MCF 10A (cell line): ENCODE measurements around the gene UTF1. TPM values are rescaled to one million over a fixed set of nuclear protein-coding genes. Genes with fewer than 3 reads are reported as not detected.

Source experiments
- BruUV-seq: library from RNA; stranded (reverse); fragments of 400-500 nt; replicated peaks from 2 replicates; lab custom pipeline; 2021; lab: Mats Ljungman, UMichigan
- CTCF ChIA-PET: fragments of 300-600 bp; sonication (Branson Sonifier 250); formaldehyde crosslinking; extraction: SDS; loops from one replicate; lab custom pipeline; 2021; ENCODE audit warnings: antibody characterized with exemption, inconsistent platforms; lab: Yijun Ruan, JAX
- POLR2A ChIA-PET: fragments of 300-600, 350-650 bp; sonication (Branson Sonifier 250); formaldehyde crosslinking; extraction: SDS; loops from one replicate; lab custom pipeline; 2020; ENCODE audit warnings: antibody characterized with exemption, inconsistent platforms; lab: Yijun Ruan, JAX
- DNase-seq: peaks from one replicate; pipeline ENCODE4 v3.0.0-alpha.2; 2018; ENCODE audit not compliant: unreplicated experiment
- H3K27ac Mint-ChIP-seq: one replicate; pipeline ENCODE4 v1.8.0; 2022; ENCODE audit warnings: mild to moderate bottlenecking, low read depth, mixed read lengths; ENCODE audit not compliant: unreplicated experiment
- H3K27me3 Mint-ChIP-seq: one replicate; pipeline ENCODE4 v1.8.0; 2022; ENCODE audit warnings: mixed read lengths; ENCODE audit not compliant: insufficient read depth, unreplicated experiment
- H3K36me3 Mint-ChIP-seq: one replicate; pipeline ENCODE4 v1.8.0; 2022; ENCODE audit warnings: mild to moderate bottlenecking, moderate library complexity, mixed read lengths; ENCODE audit not compliant: insufficient read depth, unreplicated experiment
- H3K4me1 Mint-ChIP-seq: one replicate; pipeline ENCODE4 v1.8.0; 2022; ENCODE audit warnings: mixed read lengths; ENCODE audit not compliant: insufficient read depth, unreplicated experiment
- H3K4me3 Mint-ChIP-seq: one replicate; pipeline ENCODE4 v1.8.0; 2022; ENCODE audit warnings: mild to moderate bottlenecking, moderate library complexity, mixed read lengths; ENCODE audit not compliant: unreplicated experiment
- H3K9me3 Mint-ChIP-seq: one replicate; pipeline ENCODE4 v1.8.0; 2022; ENCODE audit warnings: mixed read lengths; ENCODE audit not compliant: unreplicated experiment
- CTCF ChIP-seq: fragments of 200-600 bp; IDR thresholded peaks from one replicate; pipeline ENCODE4 v1.8.0; 2022; ENCODE audit warnings: antibody characterized with exemption, mild to moderate bottlenecking; ENCODE audit not compliant: unreplicated experiment
- intact Hi-C: fragments of 100-400 bp; cut with micrococcal nuclease; formaldehyde crosslinking; loops from 2 replicates; pipeline ENCODE4 v1.14.1; 2022
- total RNA-seq: library from RNA; stranded (reverse); gene quantifications from 2 replicates; pipeline ENCODE4 v1.2.3, GENCODE V29; 2022

The UTF1 gene
- total RNA-seq, 1 experiment from 2014 or later = not detected

GRCh38 chr10:133207627-133208026, 22.4 kb upstream of the UTF1 start:
- Mint-ChIP-seq H3K4me3 (no peak overlapping the region), H3K36me3 (no peaks in the 10 kb centered on the region), H3K27me3 (no peaks in the 10 kb centered on the region), H3K27ac (no peak overlapping the region), H3K9me3 (no peaks in the 10 kb centered on the region), H3K4me1 (no peaks in the 10 kb centered on the region)
- intact Hi-C loops = no loop called here
- ChIA-PET POLR2A (no interaction called here), CTCF (interaction anchor here (0.5 to 0.6 kb wide), 3 partner anchors 54 to 271 kb away, joined by 3 read pairs; no protein-coding TSS in a partner anchor)
- BruUV-seq = no TSS peak
- no peak for DNase-seq
- no peak for TF ChIP-seq CTCF

GRCh38 chr10:133208466-133208865, 21.6 kb upstream of the UTF1 start:
- POLR2A ChIA-PET = no interaction called here
- intact Hi-C loops = no loop called here

GRCh38 chr10:133209117-133209516, 20.9 kb upstream of the UTF1 start:
- H3K27ac Mint-ChIP-seq = no peak overlapping the region
- no peaks in the 10 kb centered on the region for H3K27me3 Mint-ChIP-seq
- no peaks in the 10 kb centered on the region for H3K9me3 Mint-ChIP-seq
- H3K36me3 Mint-ChIP-seq = no peaks in the 10 kb centered on the region
- POLR2A ChIA-PET = no interaction called here
- no peaks in the 10 kb centered on the region for H3K4me1 Mint-ChIP-seq
- CTCF ChIA-PET = no interaction called here
- H3K4me3 Mint-ChIP-seq = no peak overlapping the region
- TF ChIP-seq CTCF = no peak
- intact Hi-C loops = no loop called here
- no peak for DNase-seq
- BruUV-seq = no TSS peak

More at GRCh38 chr10:133208466-133208865, 21.6 kb upstream of the UTF1 start:
- Mint-ChIP-seq H3K27ac (no peak overlapping the region), H3K4me1 (no peaks in the 10 kb centered on the region), H3K27me3 (no peaks in the 10 kb centered on the region), H3K36me3 (no peaks in the 10 kb centered on the region), H3K4me3 (no peak overlapping the region), H3K9me3 (no peaks in the 10 kb centered on the region)
- BruUV-seq = no TSS peak
- CTCF ChIA-PET = no interaction called here
- DNase-seq = no peak
- no peak for TF ChIP-seq CTCF

GRCh38 chr10:133209641-133210040, 20.4 kb upstream of the UTF1 start:
- CTCF ChIA-PET = no interaction called here
- no peaks in the 10 kb centered on the region for H3K9me3 Mint-ChIP-seq
- TF ChIP-seq CTCF = no peak
- H3K4me3 Mint-ChIP-seq = no peak overlapping the region
- DNase-seq = no peak
- intact Hi-C loops = no loop called here
- no peaks in the 10 kb centered on the region for H3K4me1 Mint-ChIP-seq
- BruUV-seq = no TSS peak
- POLR2A ChIA-PET = no interaction called here
- H3K27ac Mint-ChIP-seq = no peak overlapping the region
- H3K27me3 Mint-ChIP-seq = no peaks in the 10 kb centered on the region
- no peaks in the 10 kb centered on the region for H3K36me3 Mint-ChIP-seq
